Measurements from ENCODE around the gene DCTD.

Gene DCTD

GRCh38 chr4:182893047-182893446, 24.1 kb downstream of the DCTD start:
- DNase-seq (ENCODE audit: low read depth in 3 of 3) = no peak

DNA sequence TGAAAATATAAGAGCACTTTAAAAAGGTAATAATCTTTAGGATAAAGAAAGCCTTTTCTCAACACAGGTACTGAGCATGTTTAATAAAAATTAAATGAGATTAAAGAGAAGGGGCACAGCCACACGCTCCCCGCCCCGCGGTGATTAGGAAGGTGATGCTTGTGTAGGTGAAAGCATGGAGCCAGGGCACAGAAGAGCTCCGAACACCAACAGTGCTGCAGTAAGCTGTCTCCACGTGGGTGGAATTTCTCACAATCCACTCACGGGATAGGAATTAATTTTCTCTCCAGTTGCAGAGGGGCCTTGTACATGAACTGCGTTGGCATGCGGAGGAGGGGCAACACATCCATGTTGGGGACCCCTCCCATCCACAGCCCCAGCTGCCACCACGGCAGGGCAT, 27.0 kb downstream of the DCTD start:
- no peak for DNase-seq (ENCODE audit: low read depth in 3 of 3)

- DNase-seq (ENCODE audit: low read depth in 3 of 3) = no peak
These were observed 28.3 kb downstream of the DCTD start for GRCh38 chr4:182888891-182889290.

- no peak for DNase-seq (ENCODE audit: low read depth in 3 of 3)
These were observed 30.4 kb downstream of the DCTD start for GRCh38 chr4:182886768-182887167.

DNA sequence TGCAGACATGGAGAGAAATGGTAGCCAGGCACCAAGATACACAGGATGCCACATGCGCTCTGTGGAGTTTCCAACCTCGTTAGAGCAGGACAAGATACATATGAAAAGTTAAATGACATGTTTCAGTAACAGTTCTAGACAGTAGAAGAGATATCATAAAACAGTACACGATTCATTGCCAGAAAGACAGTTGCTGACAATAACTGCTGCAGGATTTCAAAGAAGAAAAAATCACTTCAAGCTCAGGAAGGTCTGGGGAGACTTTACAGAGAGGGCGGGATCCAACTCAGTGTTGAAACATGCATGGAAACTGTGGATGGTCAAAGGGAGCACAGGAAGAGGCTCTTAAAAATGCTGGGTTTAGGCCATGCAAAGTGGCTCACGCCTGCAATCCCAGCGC, 31.0 kb downstream of the DCTD start:
- DNase-seq (ENCODE audit: low read depth in 3 of 3) = no peak

- no peak for DNase-seq (ENCODE audit: low read depth in 3 of 3)
These were observed 31.5 kb downstream of the DCTD start for GRCh38 chr4:182885738-182886077.

- DNase-seq (ENCODE audit: low read depth in 3 of 3) = no peak
These were observed 32.0 kb downstream of the DCTD start for GRCh38 chr4:182885022-182885737.

DNA sequence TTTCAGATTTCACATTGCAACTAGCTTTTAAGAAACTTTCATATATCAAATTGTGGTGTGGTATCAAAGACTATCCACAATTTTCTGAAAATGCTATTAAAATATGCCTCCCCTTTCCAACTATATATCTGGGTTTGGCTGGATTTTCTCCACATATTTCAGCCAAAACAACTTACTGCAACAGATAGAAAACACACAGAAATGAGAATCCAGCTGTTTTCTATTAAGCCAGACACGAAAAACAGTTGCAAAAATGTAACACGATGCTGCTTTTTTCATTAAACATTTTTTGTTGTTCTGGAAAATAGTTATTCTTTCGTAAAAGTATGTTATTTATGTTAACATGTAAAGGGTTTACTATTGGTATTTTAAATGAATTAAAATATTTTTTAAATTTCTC, 33.1 kb downstream of the DCTD start:
- DNase-seq (ENCODE audit: low read depth in 3 of 3) = no peak

- DNase-seq (ENCODE audit: low read depth in 3 of 3) = no peak
These were observed 33.8 kb downstream of the DCTD start for GRCh38 chr4:182883351-182883750.

- no peak for DNase-seq (ENCODE audit: low read depth in 3 of 3)
These were observed 35.3 kb downstream of the DCTD start for GRCh38 chr4:182881914-182882313.

DNA sequence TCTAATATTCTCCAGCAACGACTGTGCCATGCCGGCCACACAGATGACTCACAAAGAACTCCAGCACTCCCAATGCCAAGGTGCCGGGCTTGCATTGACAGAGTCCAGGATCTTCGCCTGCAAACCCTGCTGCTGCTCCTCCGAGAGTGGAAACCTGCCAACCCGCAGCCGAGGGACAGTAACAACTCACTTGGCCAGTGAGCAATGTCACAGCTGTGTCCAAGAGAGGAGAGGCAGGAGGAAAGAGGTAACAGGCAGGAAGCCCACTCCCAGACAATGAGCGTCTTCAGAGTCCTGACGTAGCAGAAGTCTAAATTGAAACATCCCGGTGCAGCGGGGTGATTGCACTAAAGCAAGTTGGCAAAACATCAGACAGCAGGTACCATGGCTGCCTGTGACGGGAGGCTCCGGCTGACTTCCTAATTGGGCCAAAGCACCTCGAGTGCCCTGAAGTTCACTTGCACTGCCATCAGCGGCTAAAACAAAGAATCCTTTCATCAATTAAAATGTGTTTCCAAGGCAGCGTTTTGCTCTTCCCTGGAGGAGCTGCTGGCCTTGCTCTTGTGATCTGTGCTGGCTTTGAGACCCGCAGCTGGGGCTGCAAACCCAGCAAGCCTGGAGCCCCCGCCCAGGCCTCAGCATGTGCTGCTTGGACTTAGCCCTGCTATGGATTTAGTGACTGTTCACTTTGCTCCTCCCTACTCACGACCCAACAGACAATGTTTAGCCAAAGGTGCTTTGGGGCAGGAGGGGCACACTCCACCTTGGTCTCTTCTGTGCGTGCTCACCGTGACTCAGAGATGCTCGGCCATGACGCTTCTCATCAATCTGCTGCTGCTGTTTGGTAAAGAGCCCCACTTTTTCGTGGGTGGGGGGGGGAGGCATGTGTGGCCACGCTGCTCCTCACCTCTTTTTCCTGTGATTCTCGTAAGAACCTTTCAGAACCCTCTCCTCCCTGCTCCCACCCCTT, 36.5 kb downstream of the DCTD start:
- DNase-seq (ENCODE audit: low read depth in 3 of 3) = no peak

- DNase-seq (ENCODE audit: low read depth in 3 of 3) = no peak
These were observed 37.3 kb downstream of the DCTD start for GRCh38 chr4:182879913-182880312.

GRCh38 chr4:182878633-182879495, 38.3 kb downstream of the DCTD start:
- DNase-seq (ENCODE audit: low read depth in 3 of 3) = no peak

DNA sequence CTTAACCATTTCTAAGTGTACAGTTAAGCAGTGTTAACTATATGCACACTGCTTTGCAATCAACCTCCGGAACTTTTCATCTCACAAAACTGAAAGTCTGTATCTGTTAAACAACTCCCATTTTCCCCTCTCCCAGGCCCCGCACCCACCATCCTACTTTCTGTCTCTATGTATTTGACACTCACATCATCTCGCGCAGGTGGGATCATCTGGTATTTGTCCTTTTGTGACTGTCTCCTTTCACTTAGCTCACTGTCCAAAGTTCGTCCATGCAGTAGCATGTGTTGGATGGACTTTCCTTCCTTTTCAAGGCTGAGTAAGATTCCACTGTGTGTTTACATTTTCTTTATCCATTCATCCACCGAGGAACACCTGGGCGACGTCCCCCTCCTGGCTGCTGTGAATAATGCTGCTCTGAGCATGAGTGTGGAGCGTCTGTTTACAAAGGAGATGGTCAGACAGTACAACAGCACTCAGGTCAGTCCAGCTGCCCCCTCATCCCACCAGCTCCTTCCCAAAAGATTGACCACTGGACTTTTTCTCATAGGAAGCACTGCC, 39.8 kb downstream of the DCTD start:
- no peak for DNase-seq (ENCODE audit: low read depth in 3 of 3)

- no peak for DNase-seq (ENCODE audit: low read depth in 3 of 3)
These were observed 40.8 kb downstream of the DCTD start for GRCh38 chr4:182876427-182876826.

DNA sequence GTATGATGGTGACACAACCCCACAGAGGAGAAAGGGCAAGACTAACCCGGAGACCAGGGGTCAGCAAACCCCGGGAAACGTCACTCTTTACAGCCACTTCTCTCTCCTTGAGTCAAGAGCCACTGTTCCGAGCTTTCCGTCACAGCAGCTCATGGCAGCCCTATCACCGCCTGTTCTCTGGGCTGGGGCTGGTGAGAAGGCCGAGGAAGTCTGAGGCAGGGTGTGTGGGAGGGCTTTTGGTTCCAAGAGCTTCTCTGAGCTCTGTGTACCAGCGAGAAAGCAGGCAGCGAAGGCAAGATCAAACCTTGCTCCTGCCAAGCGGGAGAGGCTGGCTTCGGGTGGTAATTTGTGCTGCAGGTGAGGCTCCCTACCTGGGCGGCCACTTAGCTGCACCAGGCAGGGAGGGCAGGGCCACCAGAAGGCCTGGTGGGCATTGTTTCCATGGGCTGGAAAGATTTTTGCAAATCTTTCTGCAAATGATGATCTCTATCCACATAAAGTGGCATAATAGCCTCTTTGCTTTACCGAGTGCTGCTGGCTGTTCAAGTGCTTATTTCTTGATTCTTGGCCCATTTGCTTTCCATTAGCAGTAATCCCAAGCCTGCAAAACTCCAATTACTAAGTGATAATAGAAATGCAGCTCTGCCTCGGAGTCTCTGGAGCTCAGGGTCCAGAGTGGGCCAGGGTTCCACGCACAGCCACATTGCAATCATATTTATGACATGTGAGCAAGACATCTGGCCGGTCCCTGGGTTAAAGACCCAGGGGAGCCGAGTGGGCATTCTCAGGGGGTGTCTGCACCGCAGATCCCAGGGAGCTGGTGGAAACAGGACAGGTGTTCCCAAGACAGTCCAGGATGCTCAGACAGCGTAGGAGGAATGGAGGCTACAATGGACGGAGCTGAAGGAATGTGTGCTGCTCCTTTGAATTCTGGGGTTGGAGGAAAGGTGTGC, 41.5 kb downstream of the DCTD start:
- DNase-seq (ENCODE audit: low read depth in 3 of 3) = no peak

DNA sequence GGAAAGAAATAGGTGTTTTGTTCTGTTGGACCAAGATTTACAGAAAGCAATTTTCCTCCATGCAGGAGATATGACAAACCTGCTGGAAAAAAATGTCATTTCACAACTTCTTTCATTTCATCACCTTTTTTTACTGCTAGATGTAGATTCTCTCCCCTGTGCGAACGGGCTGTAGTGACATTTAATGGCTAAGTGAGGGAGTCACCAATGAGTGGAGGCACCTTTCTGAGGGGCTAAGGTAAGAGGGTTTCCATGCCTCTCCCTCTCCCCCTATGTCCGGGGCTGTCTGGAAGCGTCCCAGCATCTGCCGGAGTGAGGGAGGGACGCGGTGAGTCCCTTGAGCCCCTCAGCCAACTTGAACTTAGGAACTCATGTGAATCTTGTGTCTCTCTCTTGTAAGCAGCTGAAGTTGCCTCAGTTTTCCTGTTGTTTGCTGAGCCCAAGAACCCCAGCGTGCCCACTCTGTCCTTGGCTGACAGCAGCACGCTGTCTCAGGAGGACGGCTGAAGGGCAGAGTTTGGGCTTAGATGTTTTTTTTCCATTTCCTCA, 42.3 kb downstream of the DCTD start:
- DNase-seq (ENCODE audit: low read depth in 3 of 3) = no peak

DNA sequence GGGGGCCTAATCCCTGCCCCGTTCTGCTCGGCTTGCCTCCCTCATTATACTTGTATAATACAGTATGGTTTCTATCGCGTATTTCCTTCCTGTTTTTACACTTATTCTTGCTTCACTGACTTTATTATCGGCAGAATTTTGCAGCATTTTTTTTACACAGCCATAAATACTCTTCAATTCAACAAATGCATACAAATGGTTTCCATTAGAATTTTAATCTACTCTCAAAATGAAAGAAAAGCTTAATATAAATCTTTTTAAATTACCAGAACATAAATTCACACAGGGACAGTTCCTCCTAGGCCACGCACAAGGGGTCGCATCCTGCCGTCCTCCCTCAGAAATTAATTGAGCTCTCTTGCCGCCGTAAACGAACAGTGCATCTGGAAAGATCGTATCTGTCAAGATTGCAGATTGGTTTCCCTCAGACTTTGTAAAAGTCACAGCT, 42.9 kb downstream of the DCTD start:
- DNase-seq (ENCODE audit: low read depth in 3 of 3) = no peak

DNA sequence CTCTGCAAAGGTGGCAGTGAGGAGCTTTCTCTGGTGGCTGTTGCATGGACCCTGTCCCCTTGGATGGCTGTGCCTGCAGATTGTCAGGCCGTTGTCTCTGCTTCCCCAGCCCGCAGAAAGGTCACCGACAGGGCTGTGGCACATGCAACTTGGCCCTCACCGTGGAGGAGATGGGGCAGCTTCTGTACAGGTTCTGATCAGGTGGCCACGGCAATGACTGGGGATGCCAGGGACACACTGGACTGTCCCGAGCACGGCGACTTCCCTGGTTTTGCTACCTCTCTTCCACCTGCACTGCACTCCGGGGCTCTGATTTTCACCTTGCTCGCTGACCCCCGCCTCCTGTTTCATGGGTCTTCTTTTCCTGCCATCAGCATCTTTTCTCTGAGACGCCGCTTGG, 43.5 kb downstream of the DCTD start:
- DNase-seq (ENCODE audit: low read depth in 3 of 3) = no peak

GRCh38 chr4:182873289-182873688, 43.9 kb downstream of the DCTD start:
- no peak for DNase-seq (ENCODE audit: low read depth in 3 of 3)
